ENCODE measurements around the gene CPM. TPM values are rescaled to one million over a fixed set of nuclear protein-coding genes. Genes with fewer than 3 reads are reported as not detected.
"Not testable (repeated sequence)": the region's sequence is repeated elsewhere in the genome, so short reads cannot be mapped to it uniquely, and the experiment has no call there.

CPM gene
- total RNA-seq, 1 donor from 2014 or later, result 2.2 TPM

- Mint-ChIP-seq H3K36me3 (no peaks in the 10 kb centered on the region), H3K9me3 (no peaks in the 10 kb centered on the region), H3K27me3 (ENCODE audit: low read depth) (no peaks in the 10 kb centered on the region), H3K4me1 (peaks cover 19% of the 10 kb centered on the region), H3K27ac (no peak overlapping the region), H3K4me3 (no peak overlapping the region)
- TF ChIP-seq CTCF (IDR thresholded peaks at IDR 0.05; ENCODE audit: unreplicated experiment), result no peak
- DNase-seq (ENCODE audit: low spot score in 2 of 2, unreplicated experiment in 2 of 2), result no peak
Observed at GRCh38 chr12:68866950-68867349, 66.0 kb downstream of the CPM start.

GRCh38 chr12:68865399-68866164, 67.4 kb downstream of the CPM start:
- no peaks in the 10 kb centered on the region for H3K9me3 Mint-ChIP-seq

GRCh38 chr12:68864604-68865003, 68.4 kb downstream of the CPM start:
- H3K27ac Mint-ChIP-seq, result no peak overlapping the region
- H3K4me1 Mint-ChIP-seq, result peaks cover 19% of the 10 kb centered on the region
- no peaks in the 10 kb centered on the region for H3K36me3 Mint-ChIP-seq
- no peaks in the 10 kb centered on the region for H3K27me3 Mint-ChIP-seq (ENCODE audit: low read depth)
- DNase-seq (ENCODE audit: low spot score in 2 of 2, unreplicated experiment in 2 of 2), result no peak
- no peak for TF ChIP-seq CTCF (IDR thresholded peaks at IDR 0.05; ENCODE audit: unreplicated experiment)
- H3K4me3 Mint-ChIP-seq, result no peak overlapping the region
- H3K9me3 Mint-ChIP-seq, result no peaks in the 10 kb centered on the region

More at GRCh38 chr12:68865399-68866164, 67.4 kb downstream of the CPM start:
- H3K27ac Mint-ChIP-seq, result no peak overlapping the region
- H3K4me1 Mint-ChIP-seq, result peaks cover 19% of the 10 kb centered on the region
- TF ChIP-seq CTCF (IDR thresholded peaks at IDR 0.05; ENCODE audit: unreplicated experiment), result no peak
- no peaks in the 10 kb centered on the region for H3K27me3 Mint-ChIP-seq (ENCODE audit: low read depth)
- no peak overlapping the region for H3K4me3 Mint-ChIP-seq
- DNase-seq (ENCODE audit: low spot score in 2 of 2, unreplicated experiment in 2 of 2), result no peak
- H3K36me3 Mint-ChIP-seq, result no peaks in the 10 kb centered on the region

GRCh38 chr12:68863886-68864454, 69.0 kb downstream of the CPM start:
- TF ChIP-seq CTCF (IDR thresholded peaks at IDR 0.05; ENCODE audit: unreplicated experiment), result peak; percentile 75
- H3K36me3 Mint-ChIP-seq; DNase-seq (ENCODE audit: low spot score in 2 of 2, unreplicated experiment in 2 of 2); H3K27ac Mint-ChIP-seq; H3K27me3 Mint-ChIP-seq (ENCODE audit: low read depth); H3K9me3 Mint-ChIP-seq; H3K4me3 Mint-ChIP-seq: not testable (repeated sequence)
- H3K4me1 Mint-ChIP-seq, result peaks cover 19% of the 10 kb centered on the region

GRCh38 chr12:68863109-68863770, 69.7 kb downstream of the CPM start:
- DNase-seq (ENCODE audit: low spot score in 2 of 2, unreplicated experiment in 2 of 2), result no peak
- no peak for TF ChIP-seq CTCF (IDR thresholded peaks at IDR 0.05; ENCODE audit: unreplicated experiment)
- Mint-ChIP-seq H3K27me3 (ENCODE audit: low read depth) (no peaks in the 10 kb centered on the region), H3K4me3 (no peak overlapping the region), H3K9me3 (no peaks in the 10 kb centered on the region), H3K27ac (no peak overlapping the region), H3K4me1 (peaks cover 12% of the 10 kb centered on the region), H3K36me3 (no peaks in the 10 kb centered on the region)
